NCI-H345 treated with DMSO at 0.1 percent for 48 hours (cell line): Measurements from ENCODE around the gene CRTC1.

Source experiments
- DNase-seq: peaks from one replicate; lab custom pipeline; 2025; ENCODE audit not compliant: unreplicated experiment; lab: John Stamatoyannopoulos, UW

The CRTC1 gene

GRCh38 chr19:18780631-18781030 lies 97.2 kb downstream of the CRTC1 start:
- DNase-seq = no peak

DNA sequence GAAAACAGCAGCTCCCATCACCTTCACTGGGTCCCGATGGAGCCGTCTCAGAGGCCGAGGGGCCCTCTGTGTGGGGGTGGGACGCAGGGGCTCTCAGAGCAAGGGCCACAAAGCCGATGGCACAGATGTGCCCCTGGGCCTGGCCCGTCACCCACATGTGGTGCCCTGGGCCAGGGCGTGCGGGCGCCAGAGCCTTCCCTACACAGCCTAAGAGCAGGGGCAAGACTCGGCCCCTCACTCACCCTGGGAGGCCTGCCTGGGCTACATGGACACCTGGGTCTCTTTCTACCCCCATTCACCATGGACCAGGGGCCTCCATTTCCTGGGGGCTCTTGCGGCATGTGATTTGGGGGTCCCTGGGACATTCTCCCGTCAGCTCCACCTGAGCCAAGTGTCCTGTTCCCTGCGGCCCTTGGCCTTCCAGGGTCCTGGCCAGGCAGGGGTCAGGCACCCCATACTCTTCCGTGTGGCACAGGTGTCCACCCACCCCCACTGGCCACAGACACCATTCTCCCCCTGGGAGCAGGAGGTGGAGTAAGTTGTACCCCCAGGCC lies 97.6 kb downstream of the CRTC1 start:
- DNase-seq = no peak

- no peak for DNase-seq
Observed at GRCh38 chr19:18781885-18782527, 98.5 kb downstream of the CRTC1 start.

DNA sequence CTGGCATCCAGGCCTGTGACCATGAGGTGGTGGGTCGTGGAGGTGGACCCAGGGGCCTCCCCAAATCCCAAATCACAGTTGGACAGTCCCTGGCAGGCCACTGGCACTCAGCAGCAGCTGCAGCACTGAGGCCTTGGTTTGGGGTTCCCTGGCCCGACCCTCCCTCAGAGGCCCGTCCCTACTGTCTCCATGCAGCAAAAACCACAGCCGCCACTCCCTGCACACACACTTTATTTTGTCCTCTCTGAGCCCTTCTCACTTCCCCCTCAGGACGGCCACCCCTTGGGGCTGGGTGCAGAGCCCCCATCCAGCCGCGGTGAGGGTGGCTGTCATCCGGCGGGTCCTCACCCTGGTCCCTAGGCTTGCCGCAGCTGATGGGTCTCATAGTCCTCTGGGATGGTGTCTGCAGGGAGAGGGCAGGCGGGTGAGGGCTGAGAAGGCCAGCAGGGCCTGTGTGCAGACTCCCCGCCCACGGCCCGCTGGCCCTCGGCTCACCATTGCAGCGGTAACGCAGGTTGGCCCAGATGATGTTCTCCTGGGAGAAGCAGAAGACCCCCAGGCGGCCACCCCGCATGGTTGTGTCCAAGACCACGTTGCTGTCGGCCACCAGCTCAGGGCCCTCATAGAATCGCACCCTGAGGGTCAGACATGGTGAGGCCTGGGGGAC lies 99.2 kb downstream of the CRTC1 start:
- DNase-seq = no peak

DNA sequence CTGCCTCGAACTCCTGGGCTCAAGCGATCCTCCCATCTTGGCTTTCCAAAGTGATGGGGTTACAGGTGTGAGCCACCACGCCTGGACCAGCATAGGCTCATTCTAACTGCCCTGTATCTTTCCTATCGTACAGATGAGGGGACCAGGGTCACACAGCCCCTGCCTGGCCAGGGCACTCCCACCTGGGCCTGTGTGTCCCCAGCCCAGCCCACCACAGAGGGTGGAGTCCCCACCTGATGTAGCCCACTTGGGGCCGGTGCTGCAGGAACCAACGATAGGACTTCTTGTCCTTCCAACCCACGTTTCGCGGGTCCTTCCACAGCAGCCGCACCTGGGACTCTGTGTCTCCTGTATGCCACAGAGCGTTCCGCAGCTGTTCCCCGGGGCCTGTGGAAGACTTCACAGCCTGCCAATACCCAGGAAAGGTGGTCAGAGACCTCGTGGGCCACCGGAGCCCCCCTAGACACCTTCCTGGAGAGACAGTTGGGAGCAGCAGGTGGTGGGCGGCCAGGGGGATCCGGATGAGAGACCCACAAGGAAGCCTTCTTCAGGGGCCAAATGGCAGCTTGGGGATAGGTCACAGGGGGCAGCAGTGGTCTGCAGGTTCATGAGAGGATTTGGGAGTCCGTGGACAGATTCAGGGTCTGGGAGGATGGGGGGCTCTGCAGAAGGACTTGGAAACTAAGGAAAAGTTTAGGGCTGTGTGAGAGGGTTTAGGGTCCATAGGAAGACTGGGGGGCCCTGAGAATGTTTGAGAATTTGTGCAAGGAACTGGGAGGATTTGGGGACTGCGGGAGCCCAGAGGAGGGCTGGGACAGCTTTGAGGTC lies 100.7 kb downstream of the CRTC1 start:
- no peak for DNase-seq

DNA sequence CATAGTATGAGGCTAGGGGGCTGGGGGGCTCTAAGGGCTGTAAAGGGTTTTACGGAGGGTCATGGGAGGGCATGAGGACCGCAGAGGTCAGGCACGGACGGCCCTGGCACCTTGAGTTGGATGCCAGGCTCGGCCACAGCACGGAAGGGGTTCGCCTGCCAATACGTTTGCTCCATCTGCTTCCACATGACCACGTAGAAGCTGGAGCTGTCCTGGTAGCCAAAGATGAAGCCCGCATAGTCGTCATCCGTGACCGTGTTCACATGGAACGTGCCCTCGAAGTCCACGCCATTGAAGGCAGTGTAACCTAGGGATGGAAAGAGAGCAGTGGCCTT lies 101.3 kb downstream of the CRTC1 start:
- DNase-seq = no peak

DNA sequence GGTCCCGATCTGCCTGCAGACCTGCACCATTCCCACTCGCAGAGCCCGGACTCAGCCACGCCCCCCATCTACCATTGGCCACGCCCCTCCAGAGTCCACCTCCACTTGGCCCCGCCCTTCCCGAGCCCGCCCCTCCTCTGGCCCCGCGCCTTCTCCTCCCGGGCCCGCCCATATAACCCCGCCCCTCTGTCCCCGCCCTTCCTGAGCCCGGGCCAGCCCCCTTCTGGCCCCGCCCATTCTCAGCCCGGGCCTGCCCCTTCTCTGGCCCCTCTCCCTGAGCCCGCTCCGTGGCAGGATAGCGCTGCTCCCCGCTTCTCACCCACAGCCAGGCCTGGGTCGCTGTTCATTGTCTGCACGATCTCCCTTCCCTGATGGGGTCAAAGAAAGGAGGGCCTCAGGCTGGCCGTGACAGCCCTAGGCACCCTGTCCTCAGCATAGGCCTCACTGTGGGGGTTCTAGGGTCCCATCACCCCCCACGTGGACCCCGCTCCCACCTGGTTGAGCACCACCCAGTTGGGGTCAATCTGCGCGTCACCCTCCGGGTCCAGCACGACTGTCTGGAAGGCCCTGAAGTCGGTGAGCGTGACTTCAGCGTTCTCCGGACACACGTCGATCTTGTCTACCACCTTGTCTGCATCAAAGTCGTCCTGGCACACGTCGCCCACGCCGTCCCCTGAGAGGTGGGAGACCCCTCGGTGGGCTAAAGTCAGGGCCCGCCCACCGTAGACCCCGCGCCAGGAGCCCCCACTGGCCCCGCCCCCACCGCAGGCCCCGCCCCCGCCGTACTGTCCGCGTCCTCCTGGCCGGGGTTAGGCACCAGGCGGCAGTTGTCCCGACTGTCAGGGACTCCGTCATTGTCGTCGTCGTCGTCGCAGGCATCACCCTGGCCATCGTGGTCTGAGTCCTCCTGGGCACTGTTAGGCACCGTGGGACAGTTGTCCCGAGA lies 102.0 kb downstream of the CRTC1 start:
- no peak for DNase-seq

GRCh38 chr19:18788529-18789421 lies 105.3 kb downstream of the CRTC1 start:
- no peak for DNase-seq

DNA sequence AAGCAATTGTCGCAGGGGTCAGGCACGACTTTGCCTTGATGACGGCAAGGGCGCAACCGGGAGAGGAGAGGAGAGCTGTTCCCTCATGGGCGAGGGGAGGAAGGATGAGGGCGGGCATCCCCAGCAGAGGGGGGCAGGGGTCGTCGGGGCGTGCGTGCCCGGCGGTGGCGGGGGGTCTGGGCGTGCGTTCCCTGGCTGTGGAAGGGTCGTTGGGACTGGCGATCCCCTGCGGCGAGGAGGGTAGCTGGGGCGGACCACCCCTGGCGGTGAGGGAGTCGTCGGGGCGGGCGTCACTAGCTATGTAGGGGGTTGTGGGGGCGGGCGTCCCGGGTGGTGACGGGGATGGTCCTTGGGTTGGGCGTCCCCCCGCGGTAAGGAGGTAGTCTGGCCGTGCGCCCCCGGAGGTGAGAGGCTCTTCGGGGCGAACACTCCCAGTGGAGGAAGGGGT lies 106.0 kb downstream of the CRTC1 start:
- no peak for DNase-seq

GRCh38 chr19:18789883-18790565 lies 106.5 kb downstream of the CRTC1 start:
- no peak for DNase-seq

DNA sequence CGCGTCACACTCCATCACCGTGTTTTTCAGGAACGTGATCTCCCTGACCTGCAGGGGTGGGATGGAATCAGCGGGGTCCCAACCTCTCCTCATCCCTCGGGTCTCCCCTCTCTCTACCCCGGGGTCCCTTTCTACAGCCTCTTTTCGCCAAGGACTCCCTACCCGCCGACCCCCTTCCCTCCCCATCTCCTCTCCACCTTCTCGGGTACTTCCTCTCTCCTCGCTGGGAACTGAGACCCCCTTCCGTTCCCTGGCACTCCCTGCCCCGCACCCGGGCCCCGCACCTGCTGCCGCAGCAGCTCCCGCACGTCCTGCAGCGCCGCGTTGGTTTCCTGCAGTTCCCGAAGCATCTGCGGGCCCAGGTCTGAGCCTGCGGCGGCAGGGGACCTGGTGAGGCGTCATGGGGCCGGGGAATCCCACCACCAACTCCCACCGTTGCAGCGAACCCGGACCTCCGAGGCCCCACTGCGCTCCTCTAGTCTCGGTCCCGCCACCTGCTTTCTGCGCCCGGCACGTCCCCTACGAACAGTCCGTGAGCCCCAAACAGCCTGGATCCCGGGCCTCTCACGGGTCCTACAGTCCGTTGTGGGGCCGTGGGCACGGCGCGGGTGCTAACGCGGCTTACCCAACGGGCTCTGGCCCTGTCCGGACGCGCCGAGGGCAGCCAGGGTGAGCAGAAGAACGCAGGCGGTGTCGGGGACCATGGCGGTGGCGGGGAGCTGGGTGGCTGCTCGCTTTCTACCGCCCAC lies 107.3 kb downstream of the CRTC1 start, which contains the start of gene COMP:
COMP (minus strand) TSS at position 740 of the 749 bp plus-strand sequence; CDS start at position 704, 36 bp downstream.
- DNase-seq = no peak

- DNase-seq = no peak
Observed at GRCh38 chr19:18791315-18791678, 107.8 kb downstream of the CRTC1 start.

DNA sequence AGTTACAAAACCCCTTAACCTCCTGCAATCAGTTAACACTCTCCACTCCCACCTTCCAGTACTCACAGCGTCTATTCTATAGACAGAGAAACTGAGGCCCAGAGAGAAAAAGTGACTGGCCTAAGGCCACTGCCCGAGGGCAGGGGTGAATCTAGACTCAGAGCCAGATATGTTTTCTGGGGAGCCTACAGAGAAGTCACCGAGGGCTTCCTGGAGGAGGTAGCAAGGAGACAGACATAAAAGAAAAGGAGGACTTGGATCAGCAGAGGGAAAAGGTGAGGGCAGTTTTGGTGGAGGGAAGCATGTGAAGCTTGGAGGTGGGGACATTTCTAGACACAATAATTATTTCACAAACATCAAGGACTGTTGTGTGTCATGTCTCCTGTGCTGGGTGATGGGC lies 109.2 kb downstream of the CRTC1 start:
- DNase-seq = no peak

DNA sequence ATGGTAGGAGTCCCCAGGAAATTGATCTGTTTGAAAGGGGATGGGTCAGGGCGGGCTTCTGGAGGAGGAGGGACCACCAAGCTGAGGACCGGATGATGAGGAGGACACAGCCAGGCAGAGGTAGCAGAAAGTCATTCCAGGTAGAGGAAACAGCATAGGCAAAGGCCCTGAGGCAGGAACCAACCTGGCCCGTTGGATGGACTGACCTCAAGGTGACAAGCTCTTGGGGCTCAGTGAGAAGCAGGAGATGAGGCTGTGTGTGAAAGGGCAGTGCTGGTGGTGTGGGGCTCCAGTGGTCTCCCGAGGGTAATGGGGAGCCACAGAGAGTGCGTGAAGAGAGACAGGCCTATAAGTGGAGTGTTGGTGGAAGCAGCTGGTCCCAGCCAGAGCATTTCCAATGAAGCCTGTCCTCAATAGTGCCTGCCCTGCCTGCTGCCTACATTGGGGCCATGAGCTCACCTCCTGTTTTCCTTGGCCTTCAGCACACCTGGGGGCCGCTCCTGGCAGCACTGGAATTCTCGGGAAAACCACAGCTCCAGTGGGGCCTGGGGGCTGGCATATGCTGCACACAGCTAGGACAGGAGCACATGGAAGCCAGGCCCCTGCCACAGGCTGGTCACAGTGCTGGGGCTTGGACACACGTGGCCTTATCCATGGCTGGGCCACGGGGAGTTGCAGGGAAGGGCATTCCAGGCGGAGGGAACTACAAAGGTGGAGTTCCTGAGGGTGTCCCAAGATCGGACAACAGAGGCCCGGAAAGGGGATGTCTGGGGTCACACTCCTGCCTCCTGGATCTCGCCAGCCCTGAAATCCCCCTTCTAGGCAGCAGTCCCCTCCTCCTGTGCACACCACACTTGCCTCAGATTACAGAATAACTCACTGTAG lies 109.9 kb downstream of the CRTC1 start:
- DNase-seq = no peak

GRCh38 chr19:18794029-18794313 lies 110.5 kb downstream of the CRTC1 start:
- no peak for DNase-seq

DNA sequence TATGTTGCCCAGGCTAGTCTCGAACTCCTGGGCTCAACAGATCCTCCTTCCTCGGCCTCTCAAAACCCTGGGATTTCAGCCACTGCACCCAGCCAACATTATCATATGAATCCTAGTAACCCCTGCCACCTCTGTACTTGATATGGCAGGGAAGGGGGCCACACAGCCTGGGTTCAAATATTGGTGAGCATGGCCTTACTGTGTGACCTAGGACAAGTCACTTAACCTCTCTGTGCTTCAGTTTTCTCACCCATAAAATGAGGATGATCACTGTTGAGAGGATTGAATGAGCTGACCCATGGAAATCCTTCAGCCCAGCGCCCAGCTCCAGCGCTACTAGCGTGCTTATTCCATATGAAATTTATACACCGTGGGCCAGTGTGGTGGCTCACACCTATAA lies 111.2 kb downstream of the CRTC1 start:
- no peak for DNase-seq

- DNase-seq = no peak
Observed at GRCh38 chr19:18795540-18795939, 112.1 kb downstream of the CRTC1 start.

DNA sequence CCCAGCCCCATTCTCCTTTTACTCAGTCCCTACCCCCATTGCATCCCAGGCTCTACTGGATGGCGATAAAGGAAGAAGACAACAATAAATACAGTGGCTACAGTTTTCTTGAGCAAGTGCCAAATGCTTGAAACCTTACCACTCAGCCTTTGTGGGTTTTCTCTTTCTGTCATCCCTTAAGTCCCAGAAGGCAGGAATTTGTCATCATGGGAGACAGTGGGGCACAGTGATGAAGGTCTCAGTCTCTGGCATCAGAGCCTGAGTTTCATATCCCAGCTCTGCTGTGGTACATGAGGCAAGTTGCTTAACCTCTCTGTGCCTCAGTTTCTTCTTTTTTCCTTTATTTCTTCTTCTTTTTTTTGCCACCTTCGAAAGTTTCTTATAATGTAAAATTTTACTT lies 112.8 kb downstream of the CRTC1 start:
- DNase-seq = no peak
